H7 (cell line): ENCODE measurements around the gene URB1. TPM values are rescaled to one million over a fixed set of nuclear protein-coding genes. Genes with fewer than 3 reads are reported as not detected.

Source experiments
- DNase-seq: peaks from one replicate; pipeline ENCODE4 v3.0.0; 2012
- H3K27me3 ChIP-seq: 2 replicates; pipeline ENCODE4 v1.6.0; 2011; ENCODE audit warnings: mild to moderate bottlenecking, low read length; ENCODE audit not compliant: control insufficient read depth, insufficient read depth
- H3K36me3 ChIP-seq: replicated peaks from 2 replicates; pipeline ENCODE4 v1.5.1; 2011; ENCODE audit warnings: low read length; ENCODE audit not compliant: control insufficient read depth, insufficient read depth
- H3K4me3 ChIP-seq: 2 replicates; pipeline ENCODE4 v1.5.1; 2011; ENCODE audit warnings: low read depth, mild to moderate bottlenecking, control low read depth, low read length, moderate library complexity; ENCODE audit not compliant: insufficient read depth
- total RNA-seq: library from RNA; depleted of rRNA; stranded (reverse); fragments of >200 nt; shearing (Covaris generic); gene quantifications from 2 replicates; pipeline ENCODE4 v1.2.3, GENCODE V29; 2014

The URB1 gene
- total RNA-seq, 1 experiment from 2014 or later = 23.3 TPM

DNA sequence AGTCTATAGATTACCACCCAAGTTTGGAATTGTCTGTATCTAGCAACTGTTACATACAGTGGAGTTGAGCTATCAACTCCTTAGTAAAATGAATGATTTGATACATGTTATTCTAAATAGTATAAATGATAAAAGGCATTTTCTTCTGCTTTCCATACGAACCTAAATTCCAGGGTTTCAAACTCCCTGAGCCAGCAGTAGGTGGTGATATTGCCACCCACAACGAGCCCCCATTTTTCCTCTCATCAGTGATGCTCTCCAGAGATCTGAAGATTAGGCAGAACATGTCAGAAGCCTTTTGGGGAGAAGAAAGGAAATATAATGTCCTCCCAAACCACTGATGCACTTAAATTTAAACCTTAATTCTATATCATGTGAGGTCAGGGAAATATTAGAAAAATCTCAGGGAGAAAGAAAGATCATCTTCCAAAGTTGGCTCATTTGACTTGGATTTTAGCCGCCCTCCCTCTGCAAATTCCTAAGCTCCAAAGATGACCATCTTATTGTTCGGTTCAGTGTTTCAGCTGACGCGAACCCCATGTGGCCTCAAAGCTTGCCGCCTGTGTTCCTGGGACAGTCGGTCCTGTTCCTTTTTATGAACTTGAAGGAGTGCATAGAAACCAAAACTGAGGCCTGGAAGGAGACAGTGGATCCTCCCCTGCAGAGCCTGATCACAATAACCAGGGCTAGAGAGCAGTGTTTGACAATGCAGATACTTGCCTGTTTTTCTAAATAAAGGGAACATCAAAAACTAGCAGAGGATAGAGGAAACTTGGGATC, 22.0 kb upstream of the URB1 start:
- Histone ChIP-seq H3K27me3 (peaks cover 46% of the 10 kb centered on the region), H3K4me3 (no peak overlapping the region), H3K36me3 (no peaks in the 10 kb centered on the region)
- DNase-seq = no peak

DNA sequence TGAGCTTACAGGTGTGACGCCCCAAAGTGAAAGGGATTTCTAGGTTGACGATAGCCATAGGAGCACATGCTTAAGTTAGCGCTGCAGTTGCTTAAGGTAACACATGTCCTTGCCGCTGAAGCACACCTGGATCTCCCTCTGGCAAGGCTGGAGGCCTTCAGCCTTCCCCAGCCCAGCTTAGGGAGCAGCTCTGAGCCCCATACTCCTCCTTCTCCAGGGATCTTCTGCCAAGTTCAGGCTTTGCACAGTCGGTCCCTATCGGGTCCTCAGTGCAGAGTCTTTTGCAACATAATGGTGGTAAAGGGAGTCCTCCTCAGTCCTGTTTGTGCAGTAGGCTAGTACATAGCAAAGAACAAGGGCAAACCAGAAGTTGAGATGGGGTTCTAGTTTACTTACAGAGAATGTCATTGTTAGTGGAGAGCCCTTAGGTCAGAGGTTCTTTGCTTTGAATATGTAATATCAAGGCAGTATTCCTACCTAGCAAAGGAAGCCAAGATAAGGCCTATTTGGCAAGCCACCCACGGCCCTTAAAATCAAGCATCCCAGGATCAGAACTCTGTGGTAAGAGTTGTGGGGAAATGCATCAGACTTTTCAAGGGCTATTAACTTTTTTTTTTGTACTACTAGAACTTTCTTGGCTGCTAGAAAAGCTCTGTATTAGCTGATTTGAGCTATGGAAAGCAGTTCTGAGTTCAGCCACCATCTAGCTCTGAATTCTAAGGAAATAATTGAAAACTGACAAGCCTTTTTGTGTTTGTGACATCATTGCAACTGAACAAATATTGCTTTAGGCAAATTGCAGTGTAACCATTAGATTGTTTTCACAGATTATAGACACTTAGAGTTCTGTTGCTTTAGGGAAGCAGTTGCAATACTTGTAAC, 21.1 kb upstream of the URB1 start:
- H3K27me3 ChIP-seq = peaks cover 50% of the 10 kb centered on the region
- H3K36me3 ChIP-seq = no peaks in the 10 kb centered on the region
- no peak overlapping the region; the same call in 1 of the 2 replicates for H3K4me3 ChIP-seq
- peak; percentile 25 for DNase-seq

DNA sequence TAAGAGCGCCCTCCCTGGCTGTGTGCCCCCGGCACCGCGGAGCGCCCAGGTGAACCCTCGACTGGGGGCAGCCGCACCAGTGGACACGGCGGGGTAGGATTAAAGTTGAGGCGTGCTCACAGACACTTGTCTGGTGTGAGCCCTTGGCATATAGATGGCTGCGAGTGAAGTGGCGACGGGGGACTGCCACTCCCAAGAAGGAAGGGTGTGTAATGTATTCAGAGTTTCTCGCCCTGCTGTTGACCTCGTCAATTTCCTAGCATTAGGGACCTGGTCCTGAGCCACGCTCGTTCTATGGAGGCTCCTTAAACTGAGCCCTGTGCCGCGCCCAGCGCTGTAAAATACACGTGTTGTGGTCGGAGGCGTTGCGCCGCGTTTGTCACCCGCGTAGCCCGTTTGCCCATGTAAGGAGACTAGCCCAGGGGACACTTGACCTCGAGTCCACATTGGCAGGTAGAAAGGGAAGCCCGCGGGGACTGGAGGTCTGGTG, 20.2 kb upstream of the URB1 start:
- Histone ChIP-seq H3K4me3 (peak overlapping the region; percentile 44), H3K27me3 (peaks cover 50% of the 10 kb centered on the region), H3K36me3 (no peaks in the 10 kb centered on the region)
- no peak for DNase-seq

DNA sequence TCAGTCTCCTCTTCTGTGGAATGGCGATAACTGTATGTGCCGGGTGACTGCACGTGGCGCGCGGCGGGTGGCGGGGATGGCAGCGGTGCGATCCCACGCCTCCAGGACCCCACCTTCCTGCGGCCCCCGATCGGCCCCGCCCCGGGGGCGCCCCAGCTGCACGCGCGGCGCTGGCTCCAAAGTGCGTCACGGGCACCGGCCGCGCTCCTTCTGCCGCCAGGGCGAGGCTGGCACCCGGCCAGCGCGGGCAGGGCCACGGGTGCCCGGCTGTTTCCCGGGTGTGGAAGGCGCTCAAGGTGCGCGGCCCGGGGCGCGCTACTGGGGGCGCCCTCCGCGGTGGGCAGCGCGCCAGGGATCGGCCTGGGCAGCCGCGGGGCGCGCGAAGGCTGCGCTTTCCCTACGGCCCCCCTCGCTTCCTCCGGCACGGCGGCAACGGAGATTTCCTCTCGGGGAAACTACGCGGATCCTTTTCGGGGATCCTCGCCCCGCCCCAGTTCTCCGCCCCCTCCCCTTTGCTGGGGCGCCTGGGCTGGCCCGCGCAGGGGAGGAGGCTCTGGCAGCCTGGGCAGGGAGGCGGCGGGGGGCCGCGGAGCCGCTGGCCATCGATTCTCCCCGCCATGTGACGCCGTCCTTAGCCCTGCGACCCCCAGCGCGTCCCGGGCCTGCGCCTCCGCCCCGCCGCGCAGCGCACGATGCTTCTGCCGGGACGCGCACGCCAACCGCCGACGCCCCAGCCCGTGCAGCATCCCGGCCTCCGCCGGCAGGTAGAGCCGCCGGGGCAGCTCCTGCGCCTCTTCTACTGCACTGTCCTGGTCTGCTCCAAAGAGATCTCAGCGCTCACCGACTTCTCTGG, 19.6 kb upstream of the URB1 start, which contains the start of gene EVA1C:
Gene EVA1C (plus strand): TSS at position 545 of the 853 bp plus-strand sequence. CDS start 148 bp downstream, at position 693.
- Histone ChIP-seq H3K36me3 (no peaks in the 10 kb centered on the region), H3K27me3 (peaks cover 50% of the 10 kb centered on the region), H3K4me3 (peak within 1 kb of the TSS; percentile 44)
- peak; percentile 83 for DNase-seq

DNA sequence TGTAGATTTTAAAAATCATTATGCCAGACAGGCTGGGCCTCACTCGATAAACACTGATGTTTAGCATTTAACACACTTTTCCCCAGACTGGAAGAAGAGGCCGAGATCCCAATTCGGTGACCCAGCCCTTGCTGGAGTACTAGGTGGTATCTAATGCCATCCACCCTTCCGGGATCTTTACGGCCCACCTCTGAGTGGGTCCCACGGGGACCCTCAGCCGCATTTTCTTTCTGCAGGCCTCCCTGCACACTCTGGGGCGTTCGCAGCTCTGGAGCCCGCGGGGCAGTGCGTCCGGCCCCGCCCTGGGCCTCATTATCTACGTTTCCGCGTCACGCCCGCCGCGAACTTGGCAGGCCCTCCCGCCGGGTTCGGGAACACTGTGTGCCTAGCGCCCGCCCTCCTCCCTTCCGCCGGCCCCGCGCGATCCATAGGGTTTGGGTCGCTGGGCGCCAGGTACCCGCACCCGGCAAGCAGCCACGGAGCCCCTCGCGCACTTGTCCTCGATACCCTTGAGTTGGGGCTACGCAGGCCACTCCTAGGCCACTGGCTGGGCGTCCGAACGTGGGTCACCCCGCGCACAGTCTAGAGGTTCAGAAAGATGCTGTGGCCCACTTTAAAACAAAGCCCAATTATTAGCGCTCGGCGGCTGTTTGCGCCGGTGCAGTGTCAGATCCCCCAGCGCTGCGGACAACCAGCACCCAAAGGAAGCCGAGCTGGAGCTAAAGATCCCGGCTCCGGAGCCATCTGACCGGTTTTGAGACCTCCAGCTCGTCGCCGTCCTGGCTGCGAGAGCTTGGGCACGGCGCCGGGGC, 18.7 kb upstream of the URB1 start:
- Histone ChIP-seq H3K4me3 (peak overlapping the region; percentile 44), H3K27me3 (peaks cover 50% of the 10 kb centered on the region), H3K36me3 (no peaks in the 10 kb centered on the region)
- peak; percentile 71 for DNase-seq

DNA sequence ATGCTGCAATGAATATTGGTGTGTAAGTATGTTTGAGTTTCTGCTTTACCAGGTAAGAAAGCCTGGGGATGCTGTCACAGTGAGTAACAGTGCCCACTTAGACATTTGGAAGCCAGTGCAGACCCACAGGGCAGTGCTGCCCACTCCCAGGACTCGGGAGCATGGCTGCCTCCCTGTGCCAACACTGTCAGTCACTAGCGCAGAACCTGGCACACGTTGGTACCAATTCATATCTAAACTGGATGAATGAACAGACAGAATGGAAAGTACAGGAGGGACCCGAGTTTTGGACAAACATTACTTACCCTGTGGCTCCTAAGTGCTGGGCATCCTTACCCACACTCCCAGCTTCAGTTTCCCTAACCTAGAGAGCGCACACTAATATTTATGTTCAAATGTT, 18.1 kb upstream of the URB1 start:
- no peaks in the 10 kb centered on the region for H3K36me3 ChIP-seq
- peaks cover 50% of the 10 kb centered on the region for H3K27me3 ChIP-seq
- no peak overlapping the region for H3K4me3 ChIP-seq
- no peak for DNase-seq

DNA sequence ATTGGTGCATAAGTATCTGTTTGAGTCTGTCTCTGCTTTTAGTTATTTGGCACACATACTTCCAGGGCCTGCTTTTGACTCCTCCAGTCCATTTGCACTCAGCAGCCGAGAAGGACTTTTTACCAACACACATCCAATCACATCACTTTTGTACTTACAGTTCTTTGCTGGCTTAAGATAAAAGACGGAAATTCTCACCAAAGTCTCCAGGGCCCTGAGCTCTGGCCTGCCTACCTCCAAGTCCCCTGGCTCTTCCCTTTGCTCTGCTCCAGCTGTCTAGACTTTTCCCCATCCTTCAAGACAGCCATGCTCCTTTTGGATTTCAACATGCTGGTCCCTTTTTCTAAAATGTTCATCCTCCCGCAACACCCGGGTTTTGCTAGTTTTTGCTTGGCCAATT, 17.5 kb upstream of the URB1 start:
- Histone ChIP-seq H3K27me3 (peaks cover 48% of the 10 kb centered on the region), H3K36me3 (no peaks in the 10 kb centered on the region), H3K4me3 (no peak overlapping the region)
- no peak for DNase-seq

DNA sequence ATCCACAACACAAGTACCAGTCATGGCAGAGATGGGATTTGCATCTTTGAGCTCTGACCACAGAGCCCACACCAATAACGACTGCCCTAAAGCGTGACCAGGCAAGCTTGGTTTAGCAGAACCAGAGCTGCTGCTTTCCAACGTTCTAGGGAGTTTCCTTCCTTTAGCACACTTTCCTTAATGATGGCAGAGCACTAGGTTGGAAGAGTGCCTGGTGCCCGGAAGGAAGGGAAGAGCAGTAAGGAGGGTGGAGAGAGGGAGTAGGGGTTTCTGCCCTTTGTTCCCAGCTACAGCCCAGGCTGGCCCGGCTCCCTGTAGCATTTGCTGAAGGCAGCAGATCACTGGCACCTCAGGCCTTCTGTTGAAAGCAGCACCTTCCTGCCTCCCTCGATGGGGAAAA, 13.6 kb upstream of the URB1 start:
- Histone ChIP-seq H3K27me3 (peaks cover 16% of the 10 kb centered on the region), H3K36me3 (no peaks in the 10 kb centered on the region), H3K4me3 (no peak overlapping the region)
- DNase-seq = no peak

DNA sequence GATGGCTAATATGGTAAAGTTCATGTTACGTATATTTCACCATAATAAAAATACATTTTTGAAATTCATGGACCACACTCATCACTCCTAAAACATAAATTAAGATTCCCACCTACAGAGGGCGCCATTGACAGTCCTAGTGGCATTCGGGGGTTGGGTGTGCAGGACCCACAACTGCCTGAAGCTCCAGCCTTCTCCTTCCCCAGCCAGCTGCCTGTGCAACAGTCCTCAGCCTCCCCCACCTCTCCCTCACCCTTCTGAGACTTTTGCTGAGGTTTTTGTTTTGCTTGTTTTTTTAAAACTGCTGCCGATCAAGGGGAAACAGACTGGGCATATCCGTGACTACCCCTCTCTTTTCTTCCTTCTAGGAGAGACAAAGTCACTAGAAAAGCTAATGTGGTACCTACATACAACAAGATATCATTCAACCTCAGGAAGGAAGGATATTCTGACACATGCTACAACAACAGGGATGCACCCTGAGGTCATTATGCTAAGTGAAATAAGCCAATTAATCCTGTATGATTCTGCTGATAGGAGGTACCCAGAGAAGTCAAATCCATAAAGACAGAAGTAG, 10.5 kb upstream of the URB1 start:
- Histone ChIP-seq H3K27me3 (no peaks in the 10 kb centered on the region), H3K4me3 (no peak overlapping the region), H3K36me3 (no peaks in the 10 kb centered on the region)
- peak; percentile 80 for DNase-seq

DNA sequence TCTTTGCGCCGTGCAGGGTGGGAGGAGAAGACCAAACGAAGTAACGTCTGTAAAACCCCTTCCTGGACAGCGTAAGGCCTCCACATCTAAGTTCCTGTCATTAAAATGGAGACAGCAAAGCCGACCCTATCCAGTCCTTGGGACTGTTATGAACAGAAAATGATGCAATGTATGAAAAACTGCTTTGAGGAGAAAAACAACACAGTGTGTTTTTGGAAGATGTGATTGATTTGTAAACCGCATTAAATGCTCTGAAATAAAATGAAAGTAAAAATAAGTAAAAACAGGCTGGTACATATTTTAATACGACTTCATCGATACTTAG, 827 bp upstream of the URB1 start:
- Histone ChIP-seq H3K36me3 (peaks cover 3% of the 10 kb centered on the region; the same call in 1 of the 2 replicates), H3K4me3 (peak overlapping the region; percentile 95; the same call in 1 of the 2 replicates), H3K27me3 (no peaks in the 10 kb centered on the region; the same call in 1 of the 2 replicates)
- DNase-seq = no peak

DNA sequence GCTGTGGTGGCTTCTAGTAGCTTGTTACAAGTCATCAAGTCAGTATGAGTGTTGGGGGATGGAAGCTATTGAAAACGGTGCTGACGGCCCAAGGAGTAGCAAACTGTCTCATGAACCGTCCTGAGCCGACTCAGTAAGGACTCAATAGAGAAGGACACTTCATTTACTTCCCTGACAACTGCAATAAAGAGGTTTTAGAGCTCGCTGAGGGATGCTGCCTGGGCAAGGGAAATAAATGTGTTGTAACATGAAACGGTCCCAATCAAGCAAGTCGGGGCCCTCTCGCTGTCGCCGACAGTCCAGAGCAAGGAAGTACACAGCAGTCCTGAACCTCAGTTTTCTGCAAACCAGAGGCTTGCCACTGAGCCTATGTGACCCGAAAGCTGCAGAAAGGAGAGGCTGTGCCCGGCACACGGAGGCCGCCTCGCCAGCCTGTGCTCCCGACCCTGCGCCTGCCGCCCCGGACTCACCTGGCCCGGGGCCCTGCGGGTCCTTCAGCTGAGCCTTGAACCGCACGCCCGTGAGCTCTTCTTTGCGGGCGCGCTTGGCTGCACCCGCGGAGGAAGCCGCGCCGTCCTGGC, 423 bp downstream of the URB1 start:
- H3K27me3 ChIP-seq = no peaks in the 10 kb centered on the region; the same call in 1 of the 2 replicates
- no peak for DNase-seq
- peak overlapping the region; percentile 95 for H3K4me3 ChIP-seq
- H3K36me3 ChIP-seq = peaks cover 3% of the 10 kb centered on the region; the same call in 1 of the 2 replicates

DNA sequence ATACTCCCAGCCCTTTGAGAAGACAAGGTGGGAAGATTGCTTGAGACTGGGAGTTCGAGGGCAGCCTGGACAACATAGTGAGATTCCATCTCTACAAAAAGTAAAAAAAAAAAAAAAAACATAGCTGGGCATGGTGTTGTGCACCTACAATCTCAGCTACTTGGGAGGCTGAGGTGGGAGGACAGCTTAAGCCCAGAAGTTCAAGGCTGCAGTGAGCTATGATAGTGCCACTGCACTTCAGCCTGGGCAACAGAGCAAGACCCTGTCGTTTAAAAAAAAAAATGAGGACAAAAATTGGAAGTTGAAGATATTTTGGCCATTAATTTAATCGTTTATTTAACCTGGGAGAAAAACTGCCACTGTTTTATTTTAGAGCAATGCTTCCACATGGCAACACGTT, 1.1 kb downstream of the URB1 start:
- no peaks in the 10 kb centered on the region for H3K27me3 ChIP-seq
- no peak for DNase-seq
- H3K4me3 ChIP-seq = peak overlapping the region; percentile 95
- H3K36me3 ChIP-seq = peaks cover 3% of the 10 kb centered on the region; the same call in 1 of the 2 replicates
